Measurements from ENCODE around the gene FYB1.

The FYB1 gene

GRCh38 chr5:39120052-39120420, 99.3 kb downstream of the FYB1 start:
- no peak for DNase-seq (ENCODE audit: low read depth)

- no peak for DNase-seq (ENCODE audit: low read depth)
Measured at GRCh38 chr5:39119404-39120051, 99.8 kb downstream of the FYB1 start.

GRCh38 chr5:39118638-39119037, 100.7 kb downstream of the FYB1 start:
- DNase-seq (ENCODE audit: low read depth) = no peak

- DNase-seq (ENCODE audit: low read depth) = no peak
Measured at GRCh38 chr5:39117401-39117800, 102.0 kb downstream of the FYB1 start.

- no peak for DNase-seq (ENCODE audit: low read depth)
Measured at GRCh38 chr5:39116344-39117170, 102.8 kb downstream of the FYB1 start.

GRCh38 chr5:39115644-39116343, 103.6 kb downstream of the FYB1 start:
- no peak for DNase-seq (ENCODE audit: low read depth)

GRCh38 chr5:39114155-39114554, 105.2 kb downstream of the FYB1 start:
- DNase-seq (ENCODE audit: low read depth) = no peak

GRCh38 chr5:39113354-39113953, 105.9 kb downstream of the FYB1 start:
- no peak for DNase-seq (ENCODE audit: low read depth)

- no peak for DNase-seq (ENCODE audit: low read depth)
Measured at GRCh38 chr5:39109606-39110005, 109.8 kb downstream of the FYB1 start.

- DNase-seq (ENCODE audit: low read depth) = no peak
Measured at GRCh38 chr5:39108987-39109386, 110.4 kb downstream of the FYB1 start.

GRCh38 chr5:39107350-39107749, 112.0 kb downstream of the FYB1 start:
- no peak for DNase-seq (ENCODE audit: low read depth)

GRCh38 chr5:39106322-39106721, 113.0 kb downstream of the FYB1 start:
- no peak for DNase-seq (ENCODE audit: low read depth)

GRCh38 chr5:39104221-39104620, 115.1 kb downstream of the FYB1 start:
- DNase-seq (ENCODE audit: low read depth) = no peak

GRCh38 chr5:39102684-39103155, 116.6 kb downstream of the FYB1 start:
- no peak for DNase-seq (ENCODE audit: low read depth)

GRCh38 chr5:39100851-39101396, 118.4 kb downstream of the FYB1 start:
- no peak for DNase-seq (ENCODE audit: low read depth)

- DNase-seq (ENCODE audit: low read depth) = no peak
Measured at GRCh38 chr5:39100301-39100850, 119.0 kb downstream of the FYB1 start.

GRCh38 chr5:39099831-39100230, 119.5 kb downstream of the FYB1 start:
- no peak for DNase-seq (ENCODE audit: low read depth)

- no peak for DNase-seq (ENCODE audit: low read depth)
Measured at GRCh38 chr5:39093352-39093751, 126.0 kb downstream of the FYB1 start.

- DNase-seq (ENCODE audit: low read depth) = no peak
Measured at GRCh38 chr5:39092581-39093351, 126.6 kb downstream of the FYB1 start.

GRCh38 chr5:39091940-39092580, 127.3 kb downstream of the FYB1 start:
- no peak for DNase-seq (ENCODE audit: low read depth)

GRCh38 chr5:39083968-39084367, 135.4 kb downstream of the FYB1 start:
- no peak for DNase-seq (ENCODE audit: low read depth)
